Peyer's patch (tissue), 4 donors: ENCODE measurements around the gene EEF1AKMT3. TPM values are rescaled to one million over a fixed set of nuclear protein-coding genes. Genes with fewer than 3 reads are reported as not detected.

Experiments used
- DNase-seq, 3 donors: peaks; one replicate each; pipeline ENCODE4 v3.0.0-alpha.2; 2017 to 2019
- H3K27ac ChIP-seq, 4 donors: fragments of 200-600 bp; sonication (generic); one replicate each; pipeline ENCODE4 v1.5.1; 2016 to 2019
- H3K27me3 ChIP-seq, 2 donors: fragments of 200-600 bp; sonication (generic); one replicate each; pipeline ENCODE4 v1.5.1; 2019
- H3K36me3 ChIP-seq, 3 donors: fragments of 200-600 bp; sonication (generic); one replicate each; pipeline ENCODE4 v1.5.1; 2016 to 2019
- H3K4me1 ChIP-seq, 4 donors: fragments of 200-600 bp; sonication (generic); one replicate each; pipeline ENCODE4 v1.5.1; 2016 to 2019
- H3K4me3 ChIP-seq, 4 donors: fragments of 200-600 bp; sonication (generic); 1 replicate in 3 of 4; 2 replicates in 1 of 4; pipeline ENCODE4 v1.5.1; 2016 to 2019; ENCODE audit warnings: mild to moderate bottlenecking in 1 of 4
- H3K9me3 ChIP-seq, 4 donors: fragments of 200-600 bp; sonication (generic); one replicate each; pipeline ENCODE4 v1.5.1; 2016 to 2019; ENCODE audit warnings: mild to moderate bottlenecking in 1 of 4
- CTCF ChIP-seq, 6 experiments: fragments of 450-650 bp in 4 of 6; fragments of 200-600 bp in 2 of 6; sonication (generic) in 1 of 6; IDR thresholded peaks; one replicate each; pipeline ENCODE4 v1.5.1; 2017 to 2019; ENCODE audit warnings: antibody characterized with exemption in 6 of 6, mild to moderate bottlenecking in 3 of 6, moderate library complexity in 1 of 6
- POLR2A ChIP-seq, 2 donors: fragments of 450-650 bp; IDR thresholded peaks; one replicate each; pipeline ENCODE4 v1.5.1; 2017; ENCODE audit warnings: antibody characterized with exemption in 2 of 2, mild to moderate bottlenecking in 2 of 2, moderate library complexity in 2 of 2
- total RNA-seq, 4 donors: library from RNA; depleted of rRNA; stranded (reverse); fragments of >200 nt; gene quantifications; one replicate each; pipeline ENCODE4 v1.1.0, GENCODE V29; 2016

Gene EEF1AKMT3
- total RNA-seq, 4 donors from 2014 or later, result 1.4 to 7.4 (median 2.7) TPM

- TF ChIP-seq POLR2A (IDR thresholded peaks at IDR 0.05) (peak; percentile 39 to 58), CTCF (IDR thresholded peaks at IDR 0.05) (peak in 2 of 6 experiments; percentile 19 to 34)
- peak within 1 kb of the TSS; percentile 85 to 95 (median 95) for H3K27ac ChIP-seq
- no peaks in the 10 kb centered on the region for H3K9me3 ChIP-seq
- peaks cover 0 to 33% (median 0%) of the 10 kb centered on the region in 3 donors for H3K36me3 ChIP-seq
- peak within 1 kb of the TSS; percentile 62 to 85 (median 79) for H3K4me3 ChIP-seq
- DNase-seq, result peak; percentile 96 to 99 (median 98)
- H3K27me3 ChIP-seq, result no peaks in the 10 kb centered on the region
- peaks cover 0 to 15% (median 8%) of the 10 kb centered on the region in 4 donors for H3K4me1 ChIP-seq
These were observed 27.5 kb upstream of the EEF1AKMT3 start, which contains the start of gene TSPAN31 for GRCh38 chr12:57744777-57745484. Gene TSPAN31, plus strand, starts transcription at chr12:57745039. Its CDS starts 116 bp downstream, at chr12:57745155.

GRCh38 chr12:57745485-57745881, 26.9 kb upstream of the EEF1AKMT3 start:
- Histone ChIP-seq H3K9me3 (no peaks in the 10 kb centered on the region), H3K27ac (peak overlapping the region; percentile 85 to 95 (median 95)), H3K27me3 (no peaks in the 10 kb centered on the region), H3K36me3 (peaks cover 0 to 33% (median 0%) of the 10 kb centered on the region in 3 donors), H3K4me1 (peaks cover 0 to 9% (median 6%) of the 10 kb centered on the region in 4 donors), H3K4me3 (peak overlapping the region; percentile 62 to 85 (median 79))
- no peak for DNase-seq
- TF ChIP-seq CTCF (IDR thresholded peaks at IDR 0.05) (no peak), POLR2A (IDR thresholded peaks at IDR 0.05) (no peak)

- no peak overlapping the region for H3K4me3 ChIP-seq
- H3K27ac ChIP-seq, result no peak overlapping the region
- no peaks in the 10 kb centered on the region for H3K27me3 ChIP-seq
These were observed 26.4 kb upstream of the EEF1AKMT3 start for GRCh38 chr12:57746025-57746424.

GRCh38 chr12:57749061-57749460, 23.4 kb upstream of the EEF1AKMT3 start:
- TF ChIP-seq POLR2A (IDR thresholded peaks at IDR 0.05) (no peak), CTCF (IDR thresholded peaks at IDR 0.05) (no peak)
- Histone ChIP-seq H3K36me3 (peaks cover 0 to 33% (median 0%) of the 10 kb centered on the region in 3 donors), H3K4me3 (no peak overlapping the region), H3K4me1 (peaks cover 0 to 22% (median 0%) of the 10 kb centered on the region in 4 donors), H3K9me3 (no peaks in the 10 kb centered on the region), H3K27ac (no peak overlapping the region), H3K27me3 (no peaks in the 10 kb centered on the region)
- DNase-seq, result no peak

More at GRCh38 chr12:57746025-57746424, 26.4 kb upstream of the EEF1AKMT3 start:
- no peak for DNase-seq
- Histone ChIP-seq H3K36me3 (peaks cover 0 to 33% (median 0%) of the 10 kb centered on the region in 3 donors), H3K4me1 (peaks cover 0 to 11% (median 5%) of the 10 kb centered on the region in 4 donors), H3K9me3 (no peaks in the 10 kb centered on the region)
- TF ChIP-seq POLR2A (IDR thresholded peaks at IDR 0.05) (no peak), CTCF (IDR thresholded peaks at IDR 0.05) (no peak)

- Histone ChIP-seq H3K4me3 (peak overlapping the region; percentile 49 to 70 (median 60)), H3K36me3 (peaks cover 0 to 33% (median 0%) of the 10 kb centered on the region in 3 donors), H3K4me1 (peaks cover 0 to 26% (median 0%) of the 10 kb centered on the region in 4 donors), H3K27ac (peak overlapping the region in 1 of 4 donors; percentile 81), H3K9me3 (no peaks in the 10 kb centered on the region), H3K27me3 (no peaks in the 10 kb centered on the region)
- DNase-seq, result no peak
- TF ChIP-seq POLR2A (IDR thresholded peaks at IDR 0.05), result no peak
- no peak for TF ChIP-seq CTCF (IDR thresholded peaks at IDR 0.05)
These were observed 21.6 kb upstream of the EEF1AKMT3 start for GRCh38 chr12:57750561-57751431.
